SK-N-SH (cell line): Measurements from ENCODE around the gene C1orf159.

ENCODE experiments used
- EP300 ChIP-seq, 2 experiments: IDR thresholded peaks; 2 replicates each; pipeline versions ENCODE4 v1.4.0 to v1.6.1; 2012; ENCODE audit warnings: borderline replicate concordance in 1 of 2, low read depth in 1 of 2, low read length in 1 of 2
- TF ChIP-seq, protein P1 (sequence below): fragments of 200-600 bp; sonication (generic); IDR thresholded peaks from 2 replicates; pipeline ENCODE4 v1.6.1; 2017; ENCODE audit warnings: antibody characterized with exemption, mild to moderate bottlenecking, moderate library complexity

- no peak for TF ChIP-seq EP300 (IDR thresholded peaks at IDR 0.05; ENCODE audit: borderline replicate concordance in 1 of 2, low read depth in 1 of 2, low read length in 1 of 2)
- TF ChIP-seq, protein P1, sequence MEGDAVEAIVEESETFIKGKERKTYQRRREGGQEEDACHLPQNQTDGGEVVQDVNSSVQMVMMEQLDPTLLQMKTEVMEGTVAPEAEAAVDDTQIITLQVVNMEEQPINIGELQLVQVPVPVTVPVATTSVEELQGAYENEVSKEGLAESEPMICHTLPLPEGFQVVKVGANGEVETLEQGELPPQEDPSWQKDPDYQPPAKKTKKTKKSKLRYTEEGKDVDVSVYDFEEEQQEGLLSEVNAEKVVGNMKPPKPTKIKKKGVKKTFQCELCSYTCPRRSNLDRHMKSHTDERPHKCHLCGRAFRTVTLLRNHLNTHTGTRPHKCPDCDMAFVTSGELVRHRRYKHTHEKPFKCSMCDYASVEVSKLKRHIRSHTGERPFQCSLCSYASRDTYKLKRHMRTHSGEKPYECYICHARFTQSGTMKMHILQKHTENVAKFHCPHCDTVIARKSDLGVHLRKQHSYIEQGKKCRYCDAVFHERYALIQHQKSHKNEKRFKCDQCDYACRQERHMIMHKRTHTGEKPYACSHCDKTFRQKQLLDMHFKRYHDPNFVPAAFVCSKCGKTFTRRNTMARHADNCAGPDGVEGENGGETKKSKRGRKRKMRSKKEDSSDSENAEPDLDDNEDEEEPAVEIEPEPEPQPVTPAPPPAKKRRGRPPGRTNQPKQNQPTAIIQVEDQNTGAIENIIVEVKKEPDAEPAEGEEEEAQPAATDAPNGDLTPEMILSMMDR: no peak
Observed at GRCh38 chr1:1085171-1085841, 30.6 kb downstream of the C1orf159 start.
